Effector memory CD4-positive, alpha-beta T cell (primary cell): ENCODE measurements around the gene LBP.
"Not testable (repeated sequence)": the region's sequence is repeated elsewhere in the genome, so short reads cannot be mapped to it uniquely, and the experiment has no call there.

Experiments
- DNase-seq, 3 donors: peaks; one replicate each; pipeline ENCODE4 v3.0.0-alpha.2; 2020
- H3K27ac ChIP-seq: 2 replicates; pipeline ENCODE4 v1.7.0; 2013; ENCODE audit warnings: mild to moderate bottlenecking, low read length, moderate library complexity; ENCODE audit not compliant: insufficient read depth, poor library complexity, severe bottlenecking
- H3K27me3 ChIP-seq: replicated peaks from 2 replicates; pipeline ENCODE4 v1.7.0; 2013; ENCODE audit warnings: mild to moderate bottlenecking, low read length; ENCODE audit not compliant: insufficient read depth, control insufficient read depth, poor library complexity, severe bottlenecking
- H3K36me3 ChIP-seq: 2 replicates; pipeline ENCODE4 v1.7.0; 2013; ENCODE audit warnings: mild to moderate bottlenecking, low read length, moderate library complexity; ENCODE audit not compliant: control insufficient read depth, insufficient read depth
- H3K4me1 ChIP-seq: 2 replicates; pipeline ENCODE4 v1.7.0; 2013; ENCODE audit warnings: low read length, mild to moderate bottlenecking; ENCODE audit not compliant: control insufficient read depth, insufficient read depth, poor library complexity, severe bottlenecking
- H3K4me3 ChIP-seq: 2 replicates; pipeline ENCODE4 v1.7.0; 2013; ENCODE audit warnings: low read length, low read depth, mild to moderate bottlenecking; ENCODE audit not compliant: insufficient read depth, poor library complexity, severe bottlenecking
- H3K9me3 ChIP-seq: 2 replicates; pipeline ENCODE4 v1.7.0; 2013; ENCODE audit warnings: mild to moderate bottlenecking, low read length, moderate library complexity; ENCODE audit not compliant: control insufficient read depth

LBP gene

DNA sequence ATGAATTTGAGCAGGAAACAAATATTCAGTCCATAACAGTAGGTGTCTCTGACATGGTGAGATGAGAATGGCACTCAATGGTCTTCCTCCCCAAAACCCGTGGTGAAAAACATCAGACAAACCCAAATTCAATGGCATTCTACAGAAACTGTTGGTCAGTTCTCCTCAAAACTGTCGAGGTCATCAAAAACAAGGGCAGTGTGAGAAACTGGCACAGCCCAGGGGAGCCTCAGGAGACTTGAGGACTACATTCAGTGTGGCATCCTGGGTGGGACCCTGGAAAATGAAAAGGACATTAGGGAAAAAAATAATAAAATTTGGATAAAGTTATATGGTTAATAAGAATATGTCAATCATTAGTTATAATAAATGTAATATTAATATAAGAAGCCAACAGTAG, 40.6 kb downstream of the LBP start:
- Histone ChIP-seq H3K4me1 (no peaks in the 10 kb centered on the region), H3K27me3 (peaks cover 12% of the 10 kb centered on the region), H3K4me3 (no peak overlapping the region), H3K36me3 (no peaks in the 10 kb centered on the region), H3K9me3 (no peaks in the 10 kb centered on the region), H3K27ac (no peak overlapping the region)
- DNase-seq: no peak

DNA sequence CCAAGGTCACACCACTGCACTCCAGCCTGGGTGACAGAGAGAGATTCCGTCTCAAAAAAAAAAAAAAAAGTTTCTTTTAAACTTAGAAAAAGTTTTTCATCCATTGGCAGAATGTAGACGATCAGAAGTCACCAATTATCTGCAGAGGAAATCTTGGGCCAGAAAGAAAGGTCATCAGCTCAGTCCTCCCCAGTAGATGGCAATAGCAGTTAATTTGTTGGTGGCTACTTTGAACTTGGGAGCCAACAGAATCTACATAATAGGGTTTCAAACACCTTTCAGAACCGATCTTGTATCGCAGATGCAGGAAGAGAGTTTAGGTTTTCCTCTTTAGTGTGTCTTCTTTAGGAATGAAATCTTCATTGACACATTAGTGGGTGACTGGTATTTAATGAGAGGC, 41.7 kb downstream of the LBP start:
- Histone ChIP-seq H3K36me3 (no peaks in the 10 kb centered on the region), H3K4me1 (no peaks in the 10 kb centered on the region), H3K27ac (no peak overlapping the region), H3K4me3 (no peak overlapping the region), H3K27me3 (peaks cover 7% of the 10 kb centered on the region), H3K9me3 (no peaks in the 10 kb centered on the region)
- DNase-seq: no peak

DNA sequence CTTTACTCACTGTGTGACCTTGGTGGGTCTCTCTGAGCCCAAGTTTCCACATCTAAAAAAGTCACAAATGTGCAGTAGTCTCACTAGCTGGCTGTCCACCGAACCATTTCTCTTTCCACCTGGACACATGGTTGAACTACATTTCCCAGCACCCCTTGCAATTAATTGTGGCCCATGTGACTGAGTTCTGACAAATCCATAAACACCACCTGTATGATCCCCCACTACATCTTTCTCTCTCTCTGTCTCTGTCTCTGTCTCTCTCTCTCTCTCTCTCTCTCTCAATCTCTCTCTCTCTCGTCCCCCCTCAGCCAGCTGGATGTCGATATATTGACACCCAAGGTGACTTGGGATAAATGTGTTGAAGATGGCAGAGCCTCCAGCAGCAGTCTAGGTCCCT, 46.1 kb downstream of the LBP start:
- H3K4me3 ChIP-seq: no peak overlapping the region
- H3K36me3 ChIP-seq: no peaks in the 10 kb centered on the region
- no peak overlapping the region for H3K27ac ChIP-seq
- H3K4me1 ChIP-seq: no peaks in the 10 kb centered on the region
- DNase-seq: no peak
- H3K9me3 ChIP-seq: no peaks in the 10 kb centered on the region
- no peaks in the 10 kb centered on the region for H3K27me3 ChIP-seq

DNA sequence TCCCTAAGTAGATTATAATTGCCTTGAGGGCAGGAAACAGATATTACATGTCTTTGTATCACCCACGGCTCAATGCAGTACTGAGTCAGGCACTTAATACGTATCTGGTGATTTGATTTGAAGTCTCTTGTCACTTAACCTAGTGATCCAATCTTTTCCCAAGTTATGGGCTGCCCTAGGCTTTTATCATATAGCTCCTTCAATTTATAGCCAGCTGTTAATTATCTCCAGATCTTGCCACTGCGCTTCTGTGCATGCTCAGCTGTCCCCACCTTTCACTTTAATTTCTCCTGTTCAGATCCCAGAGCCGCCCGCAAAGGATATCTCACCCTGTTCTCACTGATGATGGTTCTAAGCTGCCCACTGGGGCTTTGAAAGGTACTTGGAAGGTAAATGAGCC, 47.0 kb downstream of the LBP start:
- Histone ChIP-seq H3K36me3 (no peaks in the 10 kb centered on the region), H3K4me1 (no peaks in the 10 kb centered on the region), H3K27ac (no peak overlapping the region), H3K4me3 (no peak overlapping the region), H3K9me3 (no peaks in the 10 kb centered on the region), H3K27me3 (no peaks in the 10 kb centered on the region)
- DNase-seq: no peak

DNA sequence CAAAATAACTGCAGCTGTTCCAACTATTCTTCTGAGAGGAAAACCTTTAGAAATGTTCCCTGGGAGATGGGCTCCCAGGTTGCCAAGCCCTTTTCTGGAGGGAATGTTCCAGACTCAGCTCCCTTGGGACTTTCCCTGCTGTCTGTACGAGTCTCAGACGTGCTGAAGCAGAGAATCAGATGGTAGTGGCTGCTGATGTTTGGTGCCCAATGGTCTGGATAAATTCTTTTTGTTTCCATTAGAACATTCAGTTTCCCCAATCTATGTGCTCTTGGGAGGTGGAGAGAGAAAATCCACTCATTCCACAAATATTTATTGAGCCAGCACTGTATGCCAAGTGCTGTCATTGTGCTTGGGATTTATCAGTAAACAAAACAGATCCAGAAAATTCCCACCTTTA, 48.9 kb downstream of the LBP start:
- no peak overlapping the region for H3K4me3 ChIP-seq
- DNase-seq: no peak
- no peaks in the 10 kb centered on the region for H3K4me1 ChIP-seq
- no peak overlapping the region for H3K27ac ChIP-seq
- H3K27me3 ChIP-seq: no peaks in the 10 kb centered on the region
- no peaks in the 10 kb centered on the region for H3K9me3 ChIP-seq
- H3K36me3 ChIP-seq: no peaks in the 10 kb centered on the region

DNA sequence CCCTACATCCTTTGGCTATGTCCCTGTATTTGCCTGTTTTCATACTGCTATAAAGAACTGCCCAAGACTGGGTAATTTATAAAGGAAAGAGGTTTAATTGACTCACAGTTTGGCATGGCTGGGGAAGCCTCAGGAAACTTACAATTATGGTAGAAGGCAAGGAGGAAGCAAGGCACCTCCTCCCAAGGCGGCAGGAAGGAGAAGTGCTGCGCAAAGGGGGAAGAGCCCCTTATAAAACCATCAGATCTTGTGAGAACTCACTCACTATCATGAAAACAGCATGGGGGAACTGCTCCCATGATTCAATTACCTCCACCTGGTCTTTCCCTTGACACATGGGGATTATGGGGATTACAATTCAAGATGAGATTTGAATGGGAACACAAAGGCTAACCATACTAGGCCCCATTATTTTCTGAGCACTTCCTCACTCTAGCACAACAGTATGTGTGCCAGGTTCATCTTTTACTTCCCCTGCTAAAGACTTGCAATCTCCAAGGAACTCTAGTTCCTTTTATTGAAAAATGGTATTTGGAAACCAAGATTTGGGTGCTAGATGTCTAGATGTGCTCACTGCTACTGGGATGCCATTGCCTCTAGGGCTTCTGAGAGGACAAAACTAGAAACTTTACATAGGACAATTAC, 49.6 kb downstream of the LBP start:
- H3K4me3 ChIP-seq, H3K27ac ChIP-seq, H3K36me3 ChIP-seq, H3K27me3 ChIP-seq, DNase-seq, H3K9me3 ChIP-seq, H3K4me1 ChIP-seq: not testable (repeated sequence)

DNA sequence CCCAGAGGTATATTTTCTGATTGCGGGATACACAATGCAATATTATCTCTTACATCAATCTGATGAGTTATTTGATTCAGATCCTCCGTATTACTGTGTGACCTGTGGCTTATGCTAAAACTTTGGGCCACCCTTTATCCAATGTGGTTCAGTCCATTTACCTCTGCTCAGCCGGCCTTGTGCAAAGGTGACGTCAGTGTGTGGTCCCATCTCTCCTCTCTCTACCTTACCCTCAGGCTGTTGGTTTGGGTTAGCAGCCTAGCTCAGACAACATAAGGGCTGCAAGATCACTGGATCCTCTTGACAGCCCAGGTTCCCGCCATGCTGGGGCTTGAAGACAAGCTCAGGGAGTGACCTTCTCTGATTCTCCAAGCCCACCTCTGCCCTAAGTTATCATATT, 55.8 kb downstream of the LBP start:
- H3K27me3 ChIP-seq: no peaks in the 10 kb centered on the region
- H3K27ac ChIP-seq: no peak overlapping the region
- no peaks in the 10 kb centered on the region for H3K9me3 ChIP-seq
- no peaks in the 10 kb centered on the region for H3K36me3 ChIP-seq
- no peak overlapping the region for H3K4me3 ChIP-seq
- no peaks in the 10 kb centered on the region for H3K4me1 ChIP-seq
- DNase-seq: no peak

DNA sequence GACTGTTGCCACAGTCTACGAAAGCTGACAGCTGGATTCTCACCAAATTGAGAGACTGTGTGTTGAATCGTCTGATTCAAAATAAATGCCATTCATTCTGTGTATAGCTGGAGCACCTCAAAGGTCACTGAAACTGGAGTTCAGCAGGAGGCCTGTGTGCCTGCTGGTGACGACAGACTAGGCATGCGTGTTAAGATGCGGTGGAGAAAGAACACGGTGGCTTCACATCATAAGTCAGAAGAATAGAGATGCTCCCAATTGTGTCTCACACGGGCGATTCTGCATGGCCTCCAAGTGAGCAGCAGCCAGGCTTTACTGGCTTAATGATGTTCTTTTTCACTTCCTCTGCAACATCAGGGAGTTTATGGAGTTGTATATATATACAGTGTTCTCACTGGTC, 56.5 kb downstream of the LBP start:
- Histone ChIP-seq H3K27ac (no peak overlapping the region), H3K4me3 (no peak overlapping the region), H3K36me3 (no peaks in the 10 kb centered on the region), H3K27me3 (no peaks in the 10 kb centered on the region), H3K4me1 (no peaks in the 10 kb centered on the region), H3K9me3 (no peaks in the 10 kb centered on the region)
- DNase-seq: no peak

DNA sequence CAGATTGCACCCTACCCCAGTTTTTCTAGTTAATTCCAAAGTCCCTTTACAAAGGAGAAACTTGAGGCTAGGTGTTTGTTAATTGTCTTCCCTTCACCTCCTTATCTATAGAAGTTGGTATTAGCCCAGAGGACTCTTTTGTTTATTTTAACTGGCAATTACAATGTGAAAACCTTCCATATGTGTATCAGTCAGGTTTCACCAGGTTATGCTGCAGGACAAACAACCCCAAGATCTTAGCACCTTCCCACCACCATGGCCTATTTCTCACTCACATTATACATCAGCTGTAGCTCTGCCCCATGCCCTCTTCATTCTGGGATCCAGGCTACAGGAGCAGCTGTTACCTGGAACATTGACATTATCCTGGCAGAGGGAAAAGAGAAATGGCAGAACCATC, 57.7 kb downstream of the LBP start:
- Histone ChIP-seq H3K27ac (no peak overlapping the region), H3K9me3 (no peaks in the 10 kb centered on the region), H3K27me3 (no peaks in the 10 kb centered on the region), H3K4me3 (no peak overlapping the region), H3K36me3 (no peaks in the 10 kb centered on the region), H3K4me1 (no peaks in the 10 kb centered on the region)
- no peak for DNase-seq

DNA sequence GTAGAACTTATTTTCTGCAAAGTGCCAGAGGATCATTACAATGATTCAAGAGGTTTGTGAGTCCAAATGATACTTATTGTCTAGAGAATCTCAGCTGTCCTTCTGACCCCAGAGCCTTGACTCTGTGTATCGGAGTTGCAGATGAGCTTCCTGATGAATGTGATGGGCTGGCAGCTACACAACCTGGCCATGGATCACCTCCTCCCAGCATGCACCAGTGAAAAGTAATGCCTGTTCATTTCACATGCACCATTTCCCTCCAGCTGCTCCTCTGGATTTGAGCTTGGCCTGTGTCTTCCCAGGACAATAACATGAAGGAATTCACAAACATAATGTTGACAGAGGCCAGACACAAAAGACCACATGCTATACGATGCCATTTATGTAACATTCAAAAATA, 58.9 kb downstream of the LBP start:
- H3K9me3 ChIP-seq: no peaks in the 10 kb centered on the region
- H3K4me1 ChIP-seq: no peaks in the 10 kb centered on the region
- no peaks in the 10 kb centered on the region for H3K36me3 ChIP-seq
- no peak overlapping the region for H3K4me3 ChIP-seq
- no peak for DNase-seq
- no peak overlapping the region for H3K27ac ChIP-seq
- H3K27me3 ChIP-seq: no peaks in the 10 kb centered on the region

DNA sequence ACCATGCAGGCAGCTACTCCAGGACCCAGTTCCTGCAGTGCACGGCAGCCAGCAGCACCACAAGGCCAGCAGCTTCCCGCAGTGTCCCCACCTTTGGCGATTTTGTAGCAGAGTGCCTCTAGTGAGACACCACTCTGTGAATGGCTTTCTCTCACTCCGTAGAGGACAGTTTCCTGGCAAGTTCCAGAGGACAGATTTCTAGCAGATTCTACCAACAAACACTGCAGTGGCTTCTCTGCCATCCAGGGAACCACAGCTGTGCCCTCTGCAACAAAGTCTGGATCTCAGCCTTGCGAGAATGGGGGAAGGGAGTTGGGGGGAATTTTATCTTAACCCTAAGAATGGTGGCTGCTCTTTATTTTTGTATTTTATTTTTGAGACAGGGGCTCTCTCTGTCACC, 60.2 kb downstream of the LBP start:
- H3K4me3 ChIP-seq: no peak overlapping the region
- H3K9me3 ChIP-seq: no peaks in the 10 kb centered on the region
- H3K36me3 ChIP-seq: no peaks in the 10 kb centered on the region
- H3K4me1 ChIP-seq: no peaks in the 10 kb centered on the region
- H3K27me3 ChIP-seq: no peaks in the 10 kb centered on the region
- no peak for DNase-seq
- no peak overlapping the region for H3K27ac ChIP-seq
